Measurements from ENCODE around the gene SETD1A.

DNA sequence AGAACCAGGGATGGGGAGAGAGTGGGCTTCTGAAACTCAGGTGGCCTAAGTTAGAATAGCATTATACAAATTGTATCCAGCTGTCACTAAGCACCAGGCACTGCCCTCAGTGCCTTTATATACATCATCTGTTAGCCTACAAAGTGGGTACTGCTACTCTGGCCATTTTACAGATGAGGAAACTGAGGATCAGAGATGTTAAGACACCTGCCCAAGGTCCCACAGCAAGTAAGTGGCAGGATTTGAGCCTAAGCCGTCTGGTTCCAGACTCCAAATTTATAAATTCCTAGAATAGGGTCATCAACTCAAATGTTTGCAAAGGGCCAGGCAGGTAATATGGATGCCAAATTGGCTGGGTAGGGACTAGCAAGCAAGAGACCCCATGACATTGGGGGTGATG, 6.4 kb upstream of the SETD1A start:
- TF ChIP-seq POLR2A (IDR thresholded peaks at IDR 0.05) (no peak), EP300 (IDR thresholded peaks at IDR 0.05) (no peak)

All from sigmoid colon (tissue), 4 donors.